ENCODE results near the gene LYPD1.
"Not testable (repeated sequence)": the region's sequence is repeated elsewhere in the genome, so short reads cannot be mapped to it uniquely, and the experiment has no call there.

LYPD1 gene

GRCh38 chr2:132669908-132670495, at the start of gene LYPD1:
TSS of gene LYPD1 (minus strand) at chr2:132670205. CDS start at chr2:132669932, 273 bp downstream.
- no peak for DNase-seq (ENCODE audit: low read depth in 2 of 2)

- DNase-seq (ENCODE audit: low read depth in 2 of 2), result no peak
Observed at GRCh38 chr2:132719480-132719879, 49.5 kb upstream of the LYPD1 start.

GRCh38 chr2:132716954-132717353, 46.9 kb upstream of the LYPD1 start:
- no peak for DNase-seq (ENCODE audit: low read depth in 2 of 2)

GRCh38 chr2:132715386-132716351, 45.7 kb upstream of the LYPD1 start:
- DNase-seq (ENCODE audit: low read depth in 2 of 2), result no peak

- no peak for DNase-seq (ENCODE audit: low read depth in 2 of 2)
Observed at GRCh38 chr2:132703396-132703795, 33.4 kb upstream of the LYPD1 start.

GRCh38 chr2:132701810-132702209, 31.8 kb upstream of the LYPD1 start:
- DNase-seq (ENCODE audit: low read depth in 2 of 2), result no peak

GRCh38 chr2:132699802-132700201, 29.8 kb upstream of the LYPD1 start:
- DNase-seq (ENCODE audit: low read depth in 2 of 2), result not testable (repeated sequence)

- DNase-seq (ENCODE audit: low read depth in 2 of 2), result not testable (repeated sequence)
Observed at GRCh38 chr2:132698347-132698746, 28.3 kb upstream of the LYPD1 start.

GRCh38 chr2:132697556-132698205, 27.7 kb upstream of the LYPD1 start:
- no peak for DNase-seq (ENCODE audit: low read depth in 2 of 2)

- no peak for DNase-seq (ENCODE audit: low read depth in 2 of 2)
Observed at GRCh38 chr2:132692816-132693215, 22.8 kb upstream of the LYPD1 start.

GRCh38 chr2:132691556-132691955, 21.6 kb upstream of the LYPD1 start:
- no peak for DNase-seq (ENCODE audit: low read depth in 2 of 2)

GRCh38 chr2:132690664-132691303, 20.8 kb upstream of the LYPD1 start:
- no peak for DNase-seq (ENCODE audit: low read depth in 2 of 2)

GRCh38 chr2:132681766-132682165, 11.8 kb upstream of the LYPD1 start:
- no peak for DNase-seq (ENCODE audit: low read depth in 2 of 2)

- DNase-seq (ENCODE audit: low read depth in 2 of 2), result no peak
Observed at GRCh38 chr2:132680544-132680943, 10.5 kb upstream of the LYPD1 start.

- no peak for DNase-seq (ENCODE audit: low read depth in 2 of 2)
Observed at GRCh38 chr2:132678483-132678882, 8.5 kb upstream of the LYPD1 start.

GRCh38 chr2:132677661-132678060, 7.7 kb upstream of the LYPD1 start:
- DNase-seq (ENCODE audit: low read depth in 2 of 2), result no peak

- no peak for DNase-seq (ENCODE audit: low read depth in 2 of 2)
Observed at GRCh38 chr2:132676999-132677398, 7.0 kb upstream of the LYPD1 start.

- DNase-seq (ENCODE audit: low read depth in 2 of 2), result no peak
Observed at GRCh38 chr2:132671151-132671835, 1.3 kb upstream of the LYPD1 start.

- DNase-seq (ENCODE audit: low read depth in 2 of 2), result no peak
Observed at GRCh38 chr2:132670496-132671150, 618 bp upstream of the LYPD1 start.

- no peak for DNase-seq (ENCODE audit: low read depth in 2 of 2)
Observed at GRCh38 chr2:132668987-132669907, 758 bp downstream of the LYPD1 start.
